Liver (tissue), 3 donors: ENCODE measurements around the gene COL7A1.

Source experiments
- ATF3 ChIP-seq: IDR thresholded peaks from 2 replicates; pipeline ENCODE4 v1.6.1; 2016; ENCODE audit warnings: antibody characterized with exemption
- CTCF ChIP-seq: fragments of 150-350 bp; IDR thresholded peaks from 2 replicates; pipeline ENCODE4 v1.5.1; 2017; ENCODE audit warnings: improper control_type of control experiment, low read depth, low read length; ENCODE audit not compliant: missing input control
- FOXA2 ChIP-seq: IDR thresholded peaks from 2 replicates; pipeline ENCODE4 v1.6.1; 2016; ENCODE audit warnings: antibody characterized with exemption
- GABPA ChIP-seq, 2 donors: IDR thresholded peaks in 1 of 2; conservative IDR thresholded peaks in 1 of 2; 2 replicates each; pipeline ENCODE4 v1.6.1; 2016; ENCODE audit warnings: antibody characterized with exemption in 2 of 2, mild to moderate bottlenecking in 1 of 2, moderate library complexity in 1 of 2
- HNF4A ChIP-seq, 2 donors: conservative IDR thresholded peaks; 2 replicates each; pipeline ENCODE4 v1.6.1; 2016; ENCODE audit warnings: antibody characterized with exemption in 2 of 2, mild to moderate bottlenecking in 2 of 2
- JUND ChIP-seq, 2 donors: IDR thresholded peaks; 2 replicates each; pipeline ENCODE4 v1.6.1; 2016; ENCODE audit warnings: antibody characterized with exemption in 2 of 2
- NR2F2 ChIP-seq: IDR thresholded peaks from 2 replicates; pipeline ENCODE4 v1.6.1; 2016; ENCODE audit warnings: antibody characterized with exemption
- RAD21 ChIP-seq, 2 donors: IDR thresholded peaks; 2 replicates each; pipeline ENCODE4 v1.6.1; 2016; ENCODE audit warnings: antibody characterized with exemption in 2 of 2, mild to moderate bottlenecking in 2 of 2
- REST ChIP-seq: IDR thresholded peaks from 2 replicates; pipeline ENCODE4 v1.6.1; 2016; ENCODE audit warnings: antibody characterized with exemption, mild to moderate bottlenecking
- RXRA ChIP-seq, 2 donors: IDR thresholded peaks; 2 replicates each; pipeline ENCODE4 v1.6.1; 2017 to 2018; ENCODE audit warnings: antibody characterized with exemption in 2 of 2, mild to moderate bottlenecking in 1 of 2
- SP1 ChIP-seq: IDR thresholded peaks from 2 replicates; pipeline ENCODE4 v1.6.1; 2018; ENCODE audit warnings: antibody characterized with exemption, mild to moderate bottlenecking
- TAF1 ChIP-seq: conservative IDR thresholded peaks from 2 replicates; pipeline ENCODE4 v1.6.1; 2016; ENCODE audit warnings: antibody characterized with exemption, mild to moderate bottlenecking
- ZBTB33 ChIP-seq: IDR thresholded peaks from 2 replicates; pipeline ENCODE4 v1.6.1; 2016; ENCODE audit warnings: antibody characterized with exemption
- donor health status: healthy.
- donor health status: healthy.

GRCh38 chr3:48633743-48634142 lies 38.6 kb upstream of the COL7A1 start:
- TF ChIP-seq SP1 (no peak), CTCF (no peak), REST (no peak), NR2F2 (no peak), RAD21 (IDR thresholded peaks at IDR 0.05) (no peak), ATF3 (no peak), FOXA2 (no peak), ZBTB33 (no peak), HNF4A (conservative IDR thresholded peaks at IDR 0.05) (no peak), RXRA (IDR thresholded peaks at IDR 0.05) (no peak), JUND (IDR thresholded peaks at IDR 0.05) (no peak), GABPA (IDR thresholded peaks at IDR 0.05 in 1 of 2, conservative IDR thresholded peaks at IDR 0.05 in 1 of 2) (no peak), TAF1 (no peak)
